Activated CD4-positive, CD25-positive, alpha-beta regulatory T cell treated with anti-CD3 and anti-CD28 coated beads, Interleukin-2, amount 50 U/mL, for 16 hours (primary cell): Measurements from ENCODE around the gene C16orf46.

Experiments
- DNase-seq: peaks from one replicate; pipeline ENCODE4 v3.0.0-alpha.2; 2020; ENCODE audit warnings: low read depth, low spot score

Gene C16orf46

GRCh38 chr16:81076566-81077075 is 417 bp downstream of the C16orf46 start:
- DNase-seq = peak; percentile 79

- DNase-seq = no peak
Measured at GRCh38 chr16:81073560-81074330, 3.3 kb downstream of the C16orf46 start.

GRCh38 chr16:81071805-81072204 is 5.2 kb downstream of the C16orf46 start:
- no peak for DNase-seq

- DNase-seq = no peak
Measured at GRCh38 chr16:81070979-81071378, 6.1 kb downstream of the C16orf46 start.

GRCh38 chr16:81069063-81069462 is 8.0 kb downstream of the C16orf46 start:
- DNase-seq = no peak

GRCh38 chr16:81067166-81067565 is 9.9 kb downstream of the C16orf46 start:
- DNase-seq = no peak

GRCh38 chr16:81066681-81067080 is 10.4 kb downstream of the C16orf46 start:
- DNase-seq = no peak

GRCh38 chr16:81061871-81062608 is 15.0 kb downstream of the C16orf46 start:
- no peak for DNase-seq

- no peak for DNase-seq
Measured at GRCh38 chr16:81061307-81061640, 15.8 kb downstream of the C16orf46 start.

- no peak for DNase-seq
Measured at GRCh38 chr16:81060576-81061306, 16.3 kb downstream of the C16orf46 start.

GRCh38 chr16:81053761-81054160 is 23.3 kb downstream of the C16orf46 start:
- DNase-seq = no peak

- DNase-seq = no peak
Measured at GRCh38 chr16:81042821-81043220, 34.2 kb downstream of the C16orf46 start.

- DNase-seq = no peak
Measured at GRCh38 chr16:81041696-81042095, 35.3 kb downstream of the C16orf46 start.

GRCh38 chr16:81040842-81041241 is 36.2 kb downstream of the C16orf46 start:
- DNase-seq = no peak

GRCh38 chr16:81040131-81040530 is 36.9 kb downstream of the C16orf46 start:
- no peak for DNase-seq

- DNase-seq = no peak
Measured at GRCh38 chr16:81036751-81037350, 40.2 kb downstream of the C16orf46 start.

GRCh38 chr16:81035975-81036750 is 40.9 kb downstream of the C16orf46 start:
- no peak for DNase-seq

GRCh38 chr16:81035398-81035974 is 41.6 kb downstream of the C16orf46 start, which contains the start of gene ATMIN:
ATMIN (plus strand) TSS chr16:81035842; CDS start chr16:81035871, 29 bp downstream.
- peak; percentile 83 for DNase-seq

GRCh38 chr16:81029930-81030604 is 47.0 kb downstream of the C16orf46 start:
- DNase-seq = no peak

- no peak for DNase-seq
Measured at GRCh38 chr16:81026429-81026828, 50.6 kb downstream of the C16orf46 start.
